Esophagus (tissue), 2 donors: ENCODE results near the gene RHD. TPM values are rescaled to one million over a fixed set of nuclear protein-coding genes. Genes with fewer than 3 reads are reported as not detected.
"Not testable (repeated sequence)": the region's sequence is repeated elsewhere in the genome, so short reads cannot be mapped to it uniquely, and the experiment has no call there.

ENCODE experiments used
- H3K27ac ChIP-seq, 2 donors: one replicate each; pipeline ENCODE4 v1.5.1; 2013; ENCODE audit warnings: low read depth in 2 of 2, mild to moderate bottlenecking in 2 of 2, inconsistent platforms in 1 of 2, low read length in 1 of 2, moderate library complexity in 1 of 2
- H3K27me3 ChIP-seq, 2 donors: one replicate each; pipeline ENCODE4 v1.6.1; 2013; ENCODE audit warnings: low read length in 2 of 2, control low read depth in 1 of 2, mild to moderate bottlenecking in 1 of 2; ENCODE audit not compliant: insufficient read depth in 2 of 2, control insufficient read depth in 1 of 2
- H3K36me3 ChIP-seq, 2 donors: one replicate each; pipeline ENCODE4 v1.6.1; 2013; ENCODE audit warnings: low read length in 1 of 2; ENCODE audit not compliant: control insufficient read depth in 2 of 2, insufficient read depth in 2 of 2
- H3K4me1 ChIP-seq, 2 donors: one replicate each; pipeline ENCODE4 v1.6.1; 2013; ENCODE audit warnings: low read length in 1 of 2; ENCODE audit not compliant: control insufficient read depth in 2 of 2, insufficient read depth in 2 of 2
- H3K4me3 ChIP-seq, 2 donors: one replicate each; pipeline ENCODE4 v1.5.1; 2013; ENCODE audit warnings: low read length in 2 of 2, mild to moderate bottlenecking in 2 of 2, low read depth in 1 of 2, moderate library complexity in 1 of 2
- H3K9me3 ChIP-seq, 2 donors: one replicate each; pipeline ENCODE4 v1.6.1; 2013; ENCODE audit warnings: mild to moderate bottlenecking in 2 of 2, low read depth in 1 of 2, low read length in 1 of 2, moderate library complexity in 1 of 2; ENCODE audit not compliant: control insufficient read depth in 2 of 2, insufficient read depth in 1 of 2
- WGBS, 2 donors: extraction: QIAGEN DNeasy Blood & Tissue Kit; methylation state at CpG; one replicate each; pipeline ENCODE4 v1.1.7; 2013; 5-methylcytosine and 5-hydroxymethylcytosine counted together
- polyA plus RNA-seq, 2 donors: library from polyadenylated mRNA; stranded (reverse); fragments of 200-250 nt; gene quantifications; one replicate each; pipeline ENCODE4 v1.2.3, GENCODE V29; 2013
- donor health status: healthy with polysubstance abuse.
- donor health status: Bipolar disorder and iron deficiency.

Gene RHD
- polyA plus RNA-seq, 2 donors: not detected

DNA sequence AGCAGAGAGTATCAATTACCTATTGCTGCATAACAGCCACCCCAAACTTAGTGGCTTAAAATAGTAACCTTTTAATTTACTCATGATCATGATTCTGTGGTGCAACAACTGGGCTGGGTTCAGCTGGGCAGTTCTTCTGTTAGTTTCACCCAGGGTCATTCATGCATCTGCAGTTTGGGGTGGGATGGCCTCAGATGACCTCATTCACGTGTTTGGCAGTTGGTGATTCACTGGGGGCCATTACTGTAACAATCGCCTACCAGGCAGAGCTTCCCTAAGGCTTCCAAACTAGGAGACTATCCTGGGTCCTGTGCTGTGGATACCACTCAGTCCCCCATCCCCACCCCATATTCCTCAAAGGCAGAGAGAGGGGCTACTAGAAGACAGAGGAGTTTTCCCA lies 6.0 kb downstream of the RHD start:
- H3K4me3 ChIP-seq, H3K4me1 ChIP-seq, H3K9me3 ChIP-seq, H3K36me3 ChIP-seq, H3K27ac ChIP-seq, H3K27me3 ChIP-seq: not testable (repeated sequence)
- WGBS, 2 donors: 54 to 65% methylated on average over 2 of the region's 2 CpGs

DNA sequence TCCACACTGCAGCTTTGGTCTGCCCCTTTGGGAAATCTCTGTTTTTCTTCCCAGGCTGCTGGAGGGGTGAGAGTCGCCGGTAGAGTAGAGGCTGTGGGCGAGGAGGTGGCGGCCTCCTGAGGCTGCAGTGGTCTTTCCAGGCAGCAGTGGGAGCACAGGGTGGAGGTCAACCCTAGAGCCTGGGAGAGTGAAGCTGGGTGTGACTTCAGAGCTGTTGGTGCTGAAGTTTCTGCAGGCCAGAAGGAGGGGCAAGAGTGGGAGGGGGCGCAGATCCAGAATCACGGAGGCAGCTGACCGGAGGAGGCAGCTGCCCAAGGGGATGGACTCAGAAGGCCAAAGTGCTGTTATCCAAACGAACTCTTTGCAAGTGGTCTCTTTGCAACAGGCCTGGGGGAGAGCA lies 6.5 kb downstream of the RHD start:
- WGBS, 2 donors: 63 to 85% methylated on average over 3 to 4 of the region's 8 CpGs
- H3K27ac ChIP-seq, H3K36me3 ChIP-seq, H3K4me3 ChIP-seq, H3K9me3 ChIP-seq, H3K4me1 ChIP-seq, H3K27me3 ChIP-seq: not testable (repeated sequence)

DNA sequence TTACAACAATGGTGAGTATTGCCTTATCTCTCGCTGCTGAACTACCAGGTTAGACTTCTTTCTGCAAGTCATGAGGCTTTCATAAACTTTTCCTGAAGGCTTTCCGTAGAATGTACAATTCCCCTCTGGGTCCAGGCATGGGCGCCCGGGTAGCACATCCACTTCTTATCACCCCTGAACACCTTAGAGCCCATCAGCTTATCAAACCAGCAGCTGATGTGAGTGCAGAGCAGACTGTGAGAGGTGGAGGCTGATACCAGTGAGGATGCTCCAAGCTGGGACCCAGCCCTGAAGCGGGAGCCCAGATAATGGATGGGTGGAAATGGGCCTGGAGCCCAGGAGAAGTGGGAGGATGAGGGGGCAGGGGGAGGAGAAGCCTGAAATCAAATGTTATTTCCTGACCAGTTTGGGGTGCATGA lies 7.4 kb downstream of the RHD start:
- 81 to 84% methylated on average over 4 of the region's 5 CpGs for WGBS, 2 donors
- not testable (repeated sequence) for H3K4me3 ChIP-seq, H3K27me3 ChIP-seq, H3K4me1 ChIP-seq, H3K9me3 ChIP-seq, H3K27ac ChIP-seq, H3K36me3 ChIP-seq

DNA sequence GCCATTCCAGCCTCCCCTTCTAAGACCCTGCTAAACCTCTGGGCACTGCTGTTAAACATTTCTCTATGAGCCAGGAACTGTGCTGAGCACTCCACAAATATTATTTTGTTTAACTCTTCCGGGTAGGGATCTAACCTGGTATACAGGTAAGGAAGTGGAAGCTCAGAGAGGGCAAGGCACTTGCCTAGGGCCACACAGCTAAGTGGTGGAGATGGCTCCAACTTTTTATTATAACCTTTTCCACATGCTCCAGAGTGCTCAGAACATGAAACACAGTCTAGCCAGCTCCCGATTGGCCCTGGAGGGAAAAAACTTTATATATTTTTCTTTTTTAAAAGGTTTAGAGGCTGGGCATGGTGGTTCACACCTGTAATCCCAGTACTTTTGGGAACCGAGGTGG lies 13.6 kb downstream of the RHD start:
- H3K4me1 ChIP-seq, H3K27me3 ChIP-seq, H3K27ac ChIP-seq, H3K36me3 ChIP-seq, H3K9me3 ChIP-seq, H3K4me3 ChIP-seq: not testable (repeated sequence)
- WGBS, 2 donors: 76 to 85% methylated on average over 3 of the region's 3 CpGs

DNA sequence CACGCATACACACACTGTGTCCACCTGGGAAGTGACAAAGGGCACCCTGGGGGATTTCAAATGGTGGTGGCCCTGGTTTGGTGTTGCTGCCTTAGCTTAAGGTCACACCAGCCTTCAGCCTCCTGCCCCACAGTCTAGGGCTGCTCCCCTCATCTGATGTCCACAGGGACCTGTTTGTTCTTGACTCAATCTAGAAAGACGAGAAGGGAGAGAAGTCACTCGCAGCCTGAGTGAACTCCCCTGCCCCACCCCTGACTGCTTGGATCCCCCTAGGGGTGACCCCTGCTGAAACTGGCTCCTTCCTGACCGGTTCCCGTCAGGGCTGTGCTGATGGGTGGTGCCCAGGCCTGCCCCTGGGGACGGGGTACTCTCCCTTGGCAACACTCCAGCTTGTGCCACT lies 14.9 kb downstream of the RHD start:
- not testable (repeated sequence) for H3K36me3 ChIP-seq, H3K4me1 ChIP-seq, H3K27me3 ChIP-seq, H3K27ac ChIP-seq, H3K4me3 ChIP-seq, H3K9me3 ChIP-seq
- WGBS, 2 donors: 55 to 86% methylated on average over 4 to 5 of the region's 6 CpGs

DNA sequence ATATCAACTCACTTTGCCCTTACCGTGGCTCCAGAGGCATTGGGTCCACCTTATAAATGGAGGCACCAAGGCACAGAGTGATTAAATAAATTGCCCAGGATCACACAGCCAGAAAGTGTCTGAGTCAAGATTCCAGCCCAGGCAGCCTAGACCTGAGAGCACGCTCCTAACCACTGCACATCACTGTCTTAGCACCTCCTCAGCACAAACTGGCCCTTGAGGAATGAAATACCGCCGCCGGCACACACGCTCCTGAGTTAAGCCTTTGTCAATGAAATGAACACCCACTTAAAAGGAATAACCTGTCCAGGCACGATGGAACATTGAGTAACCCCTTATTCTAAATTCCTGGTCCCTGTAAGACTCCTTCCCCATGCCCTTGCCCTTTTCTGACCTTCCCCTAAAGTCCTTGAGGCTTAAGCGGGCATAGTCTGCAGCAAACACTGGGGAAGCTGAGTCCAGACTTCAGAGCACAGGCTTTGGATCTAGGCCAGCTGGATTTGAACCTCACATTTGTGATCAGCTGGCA lies 16.3 kb downstream of the RHD start:
- H3K36me3 ChIP-seq, H3K9me3 ChIP-seq, H3K4me3 ChIP-seq, H3K27ac ChIP-seq, H3K4me1 ChIP-seq, H3K27me3 ChIP-seq: not testable (repeated sequence)
- WGBS, 2 donors: 57 to 61% methylated on average over 3 of the region's 8 CpGs

DNA sequence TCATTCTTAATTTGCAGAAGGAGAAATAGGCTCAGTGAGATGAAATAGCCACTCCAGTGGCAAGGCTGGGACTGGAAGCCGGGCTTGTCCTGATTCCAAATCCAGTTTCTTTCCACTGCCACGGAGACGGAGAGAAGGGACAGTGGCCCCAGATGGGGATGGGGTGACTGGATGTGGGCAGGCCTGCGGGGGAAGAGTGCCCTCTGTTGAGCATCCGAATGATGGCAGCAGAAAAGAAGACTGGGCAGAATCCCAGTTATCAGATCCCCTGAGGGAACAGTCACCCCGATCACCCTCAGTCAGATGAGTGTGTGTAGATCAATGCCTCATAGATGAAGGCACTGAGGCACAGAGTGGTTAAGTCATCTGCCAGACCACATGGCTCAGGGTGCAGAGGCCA lies 17.7 kb downstream of the RHD start:
- not testable (repeated sequence) for H3K27me3 ChIP-seq, H3K9me3 ChIP-seq, H3K27ac ChIP-seq, H3K4me1 ChIP-seq, H3K36me3 ChIP-seq, H3K4me3 ChIP-seq
- WGBS, 2 donors: 12 to 23% methylated on average over 4 to 5 of the region's 6 CpGs

DNA sequence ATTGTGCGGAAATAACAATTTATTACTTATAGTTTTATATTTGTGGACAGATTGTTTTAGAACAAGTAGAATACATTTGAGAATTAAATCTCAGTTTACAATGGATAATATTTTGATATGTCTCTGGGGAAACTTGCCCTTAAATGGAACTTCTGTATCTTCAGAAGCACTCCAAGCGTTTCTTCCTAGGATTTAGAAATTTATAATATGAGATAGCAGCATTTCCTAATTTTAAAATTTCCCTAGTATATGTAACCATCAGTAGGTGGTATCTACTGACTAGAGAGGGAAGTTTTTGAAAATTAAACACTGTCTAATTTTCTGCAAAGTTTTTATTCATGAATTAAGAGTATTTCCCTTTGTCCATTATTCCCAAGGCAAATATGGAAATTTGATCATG lies 21.1 kb downstream of the RHD start:
- WGBS, 2 donors: 90 to 94% methylated on average over 2 of the region's 2 CpGs
- H3K4me1 ChIP-seq, H3K4me3 ChIP-seq, H3K36me3 ChIP-seq, H3K27me3 ChIP-seq, H3K9me3 ChIP-seq, H3K27ac ChIP-seq: not testable (repeated sequence)

DNA sequence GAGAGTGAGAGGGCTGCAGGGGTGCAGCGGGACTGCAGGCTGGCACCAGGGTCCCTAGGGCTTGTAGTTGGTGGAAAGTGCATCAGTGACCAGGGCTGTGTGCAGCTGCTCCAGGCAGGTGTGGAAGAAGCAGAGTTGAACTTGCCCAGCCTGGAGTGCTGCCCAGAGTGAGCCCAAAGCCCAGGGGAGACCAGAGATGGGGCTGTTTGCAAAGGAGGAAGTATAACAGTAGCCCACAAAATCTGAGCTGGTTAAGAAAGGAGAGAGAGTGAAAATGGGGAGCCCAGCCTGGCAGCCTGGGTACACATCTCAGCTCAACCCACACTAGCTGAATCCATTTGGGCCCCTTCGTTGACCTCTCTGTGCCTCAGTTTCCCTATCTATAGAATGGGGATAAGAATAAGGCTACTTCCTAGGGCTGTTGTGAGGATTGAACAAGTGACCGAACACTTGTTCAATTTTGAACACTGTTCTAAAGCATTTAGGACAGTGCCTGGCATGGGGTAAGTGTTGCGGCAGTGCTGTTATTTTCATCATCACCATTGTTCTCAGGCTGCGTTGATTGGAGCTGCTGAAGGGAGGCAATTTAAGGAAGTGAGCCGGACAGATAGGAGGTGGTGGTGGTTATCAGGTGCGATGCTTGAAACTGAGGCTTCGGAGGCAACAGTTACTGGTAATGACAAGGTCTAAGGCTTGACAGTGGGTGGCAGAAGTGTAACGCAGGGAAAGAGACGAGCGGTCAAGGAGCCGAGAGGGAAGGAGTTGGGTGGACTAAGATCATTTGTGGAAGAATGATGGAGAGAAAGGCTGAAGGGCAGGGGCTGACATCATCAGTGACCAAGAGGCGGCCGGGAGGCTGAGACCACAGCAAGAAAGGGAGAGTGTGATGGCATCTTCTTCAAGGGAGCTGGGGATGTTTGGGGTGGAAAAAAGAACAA lies 22.8 kb downstream of the RHD start:
- not testable (repeated sequence) for H3K27me3 ChIP-seq, H3K4me1 ChIP-seq, H3K27ac ChIP-seq, H3K4me3 ChIP-seq, H3K36me3 ChIP-seq, H3K9me3 ChIP-seq
- 72 to 77% methylated on average over 4 to 5 of the region's 14 CpGs for WGBS, 2 donors

DNA sequence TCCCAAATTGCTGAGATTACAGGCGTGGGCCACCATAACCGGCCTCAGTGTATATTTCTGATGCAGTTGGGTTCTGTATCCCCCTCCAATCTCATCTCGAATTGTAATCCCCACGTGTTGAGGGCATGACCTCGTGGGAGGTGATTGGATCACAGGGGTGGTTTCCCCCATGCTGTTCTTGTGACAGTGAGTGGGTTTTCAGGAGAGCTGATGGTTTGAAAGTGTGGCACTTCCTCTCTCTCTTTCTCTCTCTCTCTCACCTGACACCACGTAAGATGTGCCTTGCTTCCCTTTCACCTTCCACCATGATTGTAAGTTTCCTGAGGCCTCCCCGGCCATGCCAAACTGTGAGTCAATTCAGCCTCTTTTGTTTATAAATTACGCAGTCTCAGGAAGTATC lies 24.2 kb downstream of the RHD start:
- not testable (repeated sequence) for H3K36me3 ChIP-seq, H3K9me3 ChIP-seq, H3K27me3 ChIP-seq, H3K4me3 ChIP-seq, H3K27ac ChIP-seq, H3K4me1 ChIP-seq
- WGBS, 2 donors: 68 to 75% methylated on average over 5 to 6 of the region's 8 CpGs
